H1 (cell line): Measurements from ENCODE around the gene PRSS8.

ENCODE experiments used
- EZH2 ChIP-seq: fragments of 200-600 bp; sonication (generic); IDR thresholded peaks from 2 replicates; pipeline ENCODE4 v1.7.1; 2012; ENCODE audit warnings: low read depth, mild to moderate bottlenecking, moderate library complexity, low read length, inconsistent platforms; ENCODE audit not compliant: severe bottlenecking
- MAX ChIP-seq: IDR thresholded peaks from 2 replicates; pipeline ENCODE4 v1.6.1; 2012; ENCODE audit warnings: inconsistent platforms
- TF ChIP-seq, protein P1 (sequence below): IDR thresholded peaks from 2 replicates; pipeline ENCODE4 v1.6.1; 2011; ENCODE audit warnings: low read length, improper control_type of control experiment

GRCh38 chr16:31148281-31148728 lies 12.8 kb upstream of the PRSS8 start:
- TF ChIP-seq EZH2 (no peak), MAX (peak; percentile 54; the same call in 1 of the 2 replicates)
- TF ChIP-seq, protein P1, sequence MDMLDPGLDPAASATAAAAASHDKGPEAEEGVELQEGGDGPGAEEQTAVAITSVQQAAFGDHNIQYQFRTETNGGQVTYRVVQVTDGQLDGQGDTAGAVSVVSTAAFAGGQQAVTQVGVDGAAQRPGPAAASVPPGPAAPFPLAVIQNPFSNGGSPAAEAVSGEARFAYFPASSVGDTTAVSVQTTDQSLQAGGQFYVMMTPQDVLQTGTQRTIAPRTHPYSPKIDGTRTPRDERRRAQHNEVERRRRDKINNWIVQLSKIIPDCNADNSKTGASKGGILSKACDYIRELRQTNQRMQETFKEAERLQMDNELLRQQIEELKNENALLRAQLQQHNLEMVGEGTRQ = no peak
